Measurements from ENCODE around the gene MLLT10.

The MLLT10 gene

GRCh38 chr10:21791276-21791675 is 257.2 kb downstream of the MLLT10 start:
- Histone ChIP-seq H3K36me3 (no peaks in the 10 kb centered on the region), H3K9me3 (replicated peaks in 1 of 11) (peaks cover 12 to 27% (median 22%) of the 10 kb centered on the region in 11 experiments; a peak in 18 of 22 replicates), H3K9ac (no peak overlapping the region), H3K27me3 (no peaks in the 10 kb centered on the region), H3K27ac (no peak overlapping the region), H3K4me2 (no peak overlapping the region), H3K4me1 (no peaks in the 10 kb centered on the region), H3K4me3 (no peak overlapping the region), H4K20me1 (no peaks in the 10 kb centered on the region)
- TF ChIP-seq Cebpa-rat (IDR thresholded peaks at IDR 0.05): no peak

All from BLaER1 treated with 17β-estradiol and CSF1 and Interleukin-3, amounts not matched to agents 10 nM and 100 nM (cell line).